ENCODE measurements around the gene SYNE3.

Gene SYNE3

DNA sequence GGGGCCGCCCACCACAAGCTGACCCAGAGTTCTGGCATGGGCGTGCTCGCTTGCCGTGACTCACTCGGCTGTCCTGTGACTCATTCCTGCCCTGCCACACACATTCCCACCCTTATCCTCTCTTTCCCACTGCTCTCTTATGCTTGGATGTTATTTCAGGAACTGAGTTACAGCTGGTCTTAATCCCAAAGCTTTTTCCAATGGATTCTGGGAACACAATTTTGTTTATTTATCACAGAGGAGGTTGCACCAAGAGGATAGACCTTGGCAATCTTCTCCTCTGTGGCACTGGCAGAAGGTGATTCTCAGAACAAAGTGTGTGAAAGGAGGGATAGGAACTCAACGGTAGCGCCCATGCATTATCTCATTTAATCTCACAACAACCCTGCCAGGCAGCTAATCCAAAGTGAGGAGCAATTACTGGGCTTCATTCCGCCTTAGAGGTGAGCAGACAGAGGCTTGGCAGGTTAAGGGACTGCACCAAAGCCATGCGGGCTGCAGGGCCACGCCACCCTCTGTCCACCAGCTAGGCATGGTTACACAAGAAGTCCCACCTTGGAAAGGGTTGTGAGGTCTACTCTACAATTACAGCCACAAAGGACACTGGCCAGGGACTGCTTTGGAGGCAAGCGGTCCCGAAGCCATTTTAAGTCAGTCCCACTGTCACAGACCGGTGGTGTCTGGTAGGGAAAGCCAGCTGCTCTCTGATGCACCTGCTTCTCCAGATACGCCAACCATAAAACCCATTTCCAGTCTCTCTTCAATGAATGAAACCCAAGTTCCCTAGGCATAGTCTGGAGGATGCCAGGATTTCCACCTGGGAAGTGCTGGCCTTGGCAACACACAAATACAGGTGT, 32.9 kb downstream of the SYNE3 start:
- TF ChIP-seq, protein P1, sequence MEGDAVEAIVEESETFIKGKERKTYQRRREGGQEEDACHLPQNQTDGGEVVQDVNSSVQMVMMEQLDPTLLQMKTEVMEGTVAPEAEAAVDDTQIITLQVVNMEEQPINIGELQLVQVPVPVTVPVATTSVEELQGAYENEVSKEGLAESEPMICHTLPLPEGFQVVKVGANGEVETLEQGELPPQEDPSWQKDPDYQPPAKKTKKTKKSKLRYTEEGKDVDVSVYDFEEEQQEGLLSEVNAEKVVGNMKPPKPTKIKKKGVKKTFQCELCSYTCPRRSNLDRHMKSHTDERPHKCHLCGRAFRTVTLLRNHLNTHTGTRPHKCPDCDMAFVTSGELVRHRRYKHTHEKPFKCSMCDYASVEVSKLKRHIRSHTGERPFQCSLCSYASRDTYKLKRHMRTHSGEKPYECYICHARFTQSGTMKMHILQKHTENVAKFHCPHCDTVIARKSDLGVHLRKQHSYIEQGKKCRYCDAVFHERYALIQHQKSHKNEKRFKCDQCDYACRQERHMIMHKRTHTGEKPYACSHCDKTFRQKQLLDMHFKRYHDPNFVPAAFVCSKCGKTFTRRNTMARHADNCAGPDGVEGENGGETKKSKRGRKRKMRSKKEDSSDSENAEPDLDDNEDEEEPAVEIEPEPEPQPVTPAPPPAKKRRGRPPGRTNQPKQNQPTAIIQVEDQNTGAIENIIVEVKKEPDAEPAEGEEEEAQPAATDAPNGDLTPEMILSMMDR (IDR thresholded peaks at IDR 0.05; ENCODE audit: borderline replicate concordance, insufficient read depth, low read depth, low read length) = no peak
- no peak overlapping the region for H3K4me3 ChIP-seq (ENCODE audit: low read depth, low read length)

DNA sequence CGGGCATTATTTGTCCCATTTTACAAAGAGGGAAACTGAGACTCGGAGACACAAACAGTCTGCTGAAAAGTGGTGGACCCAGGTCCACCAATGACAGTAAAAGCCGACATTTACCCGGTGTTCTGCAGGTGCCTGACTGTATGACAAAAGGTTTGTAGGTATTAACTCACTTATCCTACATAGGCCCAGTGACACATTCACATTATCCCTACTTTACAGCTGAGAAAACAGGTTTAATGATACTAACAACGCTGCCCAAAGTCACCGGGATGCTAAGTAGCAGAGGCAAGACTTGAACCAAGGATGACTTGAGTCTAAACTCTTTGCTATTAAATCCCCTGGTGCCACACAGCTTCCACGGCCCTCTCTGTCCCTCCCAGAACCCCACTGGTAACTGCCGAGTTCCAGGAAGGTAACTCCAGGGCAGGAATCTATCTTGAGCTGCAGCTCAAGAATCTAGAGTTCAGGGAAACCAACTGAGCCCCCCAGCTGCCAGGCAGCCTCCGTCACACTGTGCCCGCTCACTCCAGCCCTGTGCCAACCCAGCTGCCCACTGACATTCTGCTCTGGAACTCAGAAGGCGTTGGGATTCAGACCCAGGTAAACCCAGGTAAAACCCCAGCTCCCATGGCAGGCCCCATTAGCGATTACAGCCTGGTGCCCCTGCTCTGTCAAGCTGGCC, 33.7 kb downstream of the SYNE3 start:
- TF ChIP-seq, protein P1 (IDR thresholded peaks at IDR 0.05; ENCODE audit: borderline replicate concordance, insufficient read depth, low read depth, low read length) = no peak
- no peak overlapping the region for H3K4me3 ChIP-seq (ENCODE audit: low read depth, low read length)

DNA sequence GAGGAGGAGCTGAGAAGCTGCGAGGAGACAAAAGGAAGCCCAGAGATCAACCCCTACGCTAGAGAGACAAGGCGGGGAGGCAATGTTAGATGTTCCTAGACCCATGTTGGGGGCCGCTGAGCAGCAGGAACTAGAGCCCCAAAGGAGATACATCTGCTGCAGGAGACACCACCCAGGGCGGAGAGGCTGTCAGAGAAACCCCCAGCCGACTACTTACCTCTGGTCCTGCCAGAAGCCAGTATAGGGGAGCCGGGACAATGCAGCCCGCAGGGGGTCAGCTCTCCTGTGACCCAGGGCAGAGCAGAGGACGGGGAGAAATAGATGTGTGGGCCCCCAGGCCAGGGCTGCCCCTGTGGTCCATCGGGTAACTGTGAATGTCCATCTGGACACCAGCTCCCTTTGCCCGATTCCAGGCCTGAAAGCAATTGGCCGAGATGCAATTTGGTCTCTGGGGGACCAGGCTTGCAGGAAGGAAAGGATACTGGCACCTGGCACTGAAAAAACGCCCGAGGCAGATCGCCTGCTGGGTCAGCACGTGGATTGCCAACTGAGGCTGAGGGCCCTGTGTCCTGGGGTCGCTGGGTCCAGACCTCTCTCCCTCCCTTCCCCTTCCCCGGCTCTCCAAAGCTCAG, 34.9 kb downstream of the SYNE3 start:
- no peak overlapping the region for H3K4me3 ChIP-seq (ENCODE audit: low read depth, low read length)
- TF ChIP-seq, protein P1 (IDR thresholded peaks at IDR 0.05; ENCODE audit: borderline replicate concordance, insufficient read depth, low read depth, low read length) = no peak

DNA sequence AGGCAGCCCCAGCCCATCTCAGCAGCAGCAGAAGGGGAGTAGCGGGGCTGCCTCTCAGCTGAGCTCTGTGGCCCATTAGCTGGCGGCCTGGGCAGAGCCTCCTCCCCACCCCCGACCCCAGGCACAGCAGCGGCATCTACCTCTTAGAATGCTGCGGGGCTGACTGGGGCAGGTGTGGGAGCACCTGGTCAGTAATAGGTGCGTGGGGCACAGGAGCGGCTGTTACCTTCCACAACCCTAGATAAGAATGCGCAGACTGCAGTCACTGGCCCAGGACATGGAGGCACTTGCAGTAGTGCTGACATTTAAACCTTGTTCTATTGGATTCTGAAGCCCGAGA, 35.6 kb downstream of the SYNE3 start:
- TF ChIP-seq, protein P1 (IDR thresholded peaks at IDR 0.05; ENCODE audit: borderline replicate concordance, insufficient read depth, low read depth, low read length) = no peak
- no peak overlapping the region for H3K4me3 ChIP-seq (ENCODE audit: low read depth, low read length)

DNA sequence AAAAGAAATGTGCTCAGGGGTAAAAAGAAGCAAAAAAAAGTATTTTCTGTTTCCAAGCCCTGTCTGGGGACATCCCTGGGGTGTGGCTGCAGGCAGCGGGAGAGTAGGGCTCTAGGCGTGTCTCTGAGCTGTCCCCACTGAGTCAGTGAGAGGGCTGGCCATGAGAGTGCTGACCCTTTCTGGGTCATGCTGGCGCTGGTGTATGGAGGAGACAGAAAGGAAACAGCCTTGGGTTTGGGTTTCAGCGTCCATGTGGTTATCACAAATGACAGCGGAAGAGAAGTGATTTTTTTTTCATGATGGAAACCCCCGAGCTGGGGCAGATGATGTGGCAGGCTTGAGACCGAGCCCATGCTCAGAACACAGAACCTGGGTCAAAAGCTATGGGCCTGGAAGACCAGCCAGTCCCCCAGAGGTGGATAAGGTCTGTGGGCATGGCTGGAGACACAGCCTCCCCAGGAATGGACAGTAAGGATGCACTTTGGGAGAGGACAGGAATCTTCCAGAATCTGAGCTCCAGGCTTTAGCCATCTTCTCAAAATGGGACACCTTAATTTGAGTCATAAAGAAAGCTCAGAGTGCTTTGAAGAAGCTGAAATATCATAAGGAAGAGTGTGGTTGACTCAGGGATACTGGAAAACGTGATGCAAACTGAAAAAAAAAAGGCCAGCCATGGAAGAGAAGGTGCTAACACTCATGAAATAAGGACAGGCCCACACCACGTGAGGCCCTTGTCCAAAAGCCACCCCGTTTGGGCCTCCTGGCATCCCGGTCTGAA, 36.2 kb downstream of the SYNE3 start:
- H3K4me3 ChIP-seq (ENCODE audit: low read depth, low read length) = no peak overlapping the region
- TF ChIP-seq, protein P1 (IDR thresholded peaks at IDR 0.05; ENCODE audit: borderline replicate concordance, insufficient read depth, low read depth, low read length) = no peak

DNA sequence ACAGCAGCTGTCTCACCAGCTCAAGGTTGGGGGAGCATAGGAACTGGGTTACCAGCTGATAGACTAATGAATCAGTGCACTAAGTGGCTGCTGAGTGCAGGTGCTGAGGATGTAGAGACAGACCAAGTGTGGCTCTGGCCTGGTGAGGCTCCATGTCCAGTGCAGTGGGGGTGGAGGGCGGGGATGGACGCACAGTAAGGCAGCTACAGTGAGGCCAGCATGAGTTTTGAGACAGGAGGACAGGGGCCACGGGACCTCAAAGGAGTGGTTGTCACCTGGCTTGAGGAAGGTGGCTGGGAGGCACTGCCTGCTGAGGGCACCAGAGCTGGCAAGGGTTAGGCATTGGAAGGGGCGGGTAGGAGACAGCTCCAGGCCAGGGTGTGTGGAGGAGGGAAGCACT, 37.0 kb downstream of the SYNE3 start:
- TF ChIP-seq, protein P1 (IDR thresholded peaks at IDR 0.05; ENCODE audit: borderline replicate concordance, insufficient read depth, low read depth, low read length) = no peak
- no peak overlapping the region for H3K4me3 ChIP-seq (ENCODE audit: low read depth, low read length)

All from GM12875 (cell line).